Measurements from ENCODE around the gene KPNA2. TPM values are rescaled to one million over a fixed set of nuclear protein-coding genes. Genes with fewer than 3 reads are reported as not detected.

Gene KPNA2
- total and polyA plus RNA-seq, 10 of the 15 experiments (the other 5 are each of a cell fraction or from before 2014, with no cell fraction given), result 202 to 731 (median 283) TPM

GRCh38 chr17:68019675-68020408, 15.7 kb upstream of the KPNA2 start (continued):
- TF ChIP-seq BHLHE40 (IDR thresholded peaks at IDR 0.05; ENCODE audit: borderline replicate concordance in 1 of 2, low read depth in 2 of 2, low read length in 1 of 2), result peak; percentile 81 to 90; a peak in 3 of 4 replicates
- no peak for TF ChIP-seq PAX5 (IDR thresholded peaks at IDR 0.05; ENCODE audit: borderline replicate concordance, low read depth, low read length)
- TF ChIP-seq SRF (IDR thresholded peaks at IDR 0.05; ENCODE audit: low read depth in 2 of 2, low read length in 2 of 2), result no peak
- TF ChIP-seq CTCF (IDR thresholded peaks at IDR 0.05 in 2 of 3, conservative IDR thresholded peaks at IDR 0.05 in 1 of 3; ENCODE audit: control insufficient read depth in 2 of 3, extremely low read depth in 1 of 3, insufficient read depth in 1 of 3, low read depth in 3 of 3, low read length in 3 of 3), result peak; percentile 19 to 53 (median 41); a peak in 5 of 6 replicates
- TF ChIP-seq ZNF24 (IDR thresholded peaks at IDR 0.05), result peak; percentile 100

- POLR2A ChIA-PET, result interaction anchor here (0.6 to 2.5 kb wide), 5 partner anchors 11 to 25 kb away, joined by 3 to 12 read pairs (median 7); partner anchors contain the start of gene KPNA2
- peak; percentile 23; the same call in 1 of the 3 replicates for ATAC-seq
- Histone ChIP-seq H3K9me3 (replicated peaks; ENCODE audit: control insufficient read depth, insufficient read depth, low read length) (no peaks in the 10 kb centered on the region), H3K9ac (ENCODE audit: control insufficient read depth, insufficient read depth, low read length) (peak overlapping the region; percentile 77), H3K27ac (ENCODE audit: control insufficient read depth, insufficient read depth) (peak overlapping the region; percentile 70), H3K36me3 (ENCODE audit: control insufficient read depth in 2 of 2, insufficient read depth in 2 of 2, low read length in 1 of 2) (no peaks in the 10 kb centered on the region), H3K4me3 (peak overlapping the region; percentile 77), H4K20me1 (ENCODE audit: control insufficient read depth, insufficient read depth) (no peaks in the 10 kb centered on the region), H3K4me1 (ENCODE audit: control insufficient read depth, insufficient read depth, low read length) (no peaks in the 10 kb centered on the region), H3K27me3 (replicated peaks in 1 of 2; ENCODE audit: control insufficient read depth in 2 of 2, insufficient read depth in 2 of 2, low read length in 1 of 2) (peaks cover 0 to 2% of the 10 kb centered on the region in 2 experiments; a peak in 1 of 4 replicates), H3K4me2 (ENCODE audit: control insufficient read depth, insufficient read depth) (peak overlapping the region; percentile 84), H3K79me2 (ENCODE audit: control insufficient read depth, insufficient read depth, low read length) (no peaks in the 10 kb centered on the region), H2AFZ (ENCODE audit: control insufficient read depth, low read depth, low read length) (peak overlapping the region; percentile 88)
- RAD21 ChIA-PET (ENCODE audit: unreplicated experiment), result interaction anchor here (1.7 kb wide), 1 partner anchor 16 kb away, joined by 10 read pairs; the partner anchor contains the start of gene KPNA2
- in situ Hi-C loops (cut with MboI), result no loop called here
- CTCF ChIA-PET, result interaction anchor here (0.7 to 2.0 kb wide), 5 partner anchors 10 to 16 kb away, joined by 3 to 13 read pairs (median 5); no protein-coding TSS in a partner anchor
- BruUV-seq (replicated peaks), result TSS peak; percentile 94
- TF ChIP-seq SIN3A (IDR thresholded peaks at IDR 0.05; ENCODE audit: low read depth, low read length) (0 out of 2 replicates have a peak, but pooled peaks have one; percentile 3), FOS (IDR thresholded peaks at IDR 0.05; ENCODE audit: borderline replicate concordance, extremely low read depth, insufficient read length) (no peak), NR2C2 (IDR thresholded peaks at IDR 0.05; ENCODE audit: borderline replicate concordance, control insufficient read depth, insufficient read length, low read depth) (no peak), ZNF592 (IDR thresholded peaks at IDR 0.05) (no peak), TAF1 (IDR thresholded peaks at IDR 0.05; ENCODE audit: borderline replicate concordance, low read depth, low read length) (0 out of 2 replicates have a peak, but pooled peaks have one; percentile 2)
- peak; percentile 13 for FAIRE-seq
- DNase-seq (ENCODE audit: low read depth, low spot score), result no peak
- intact Hi-C loops (cut with micrococcal nuclease; ENCODE audit: unreplicated experiment), result loop anchor here (2.0 kb wide), 1 partner anchor 14 kb away; the partner anchor contains the start of gene KPNA2
- SMC1A ChIA-PET (ENCODE audit: uncharacterized antibody, unreplicated experiment), result interaction anchor here (0.8 to 1.4 kb wide), 5 partner anchors 12 to 302 kb away, joined by 3 to 6 read pairs (median 4); partner anchors contain the start of genes C17orf58 and KPNA2
- WGBS (ENCODE audit: insufficient coverage, insufficient replicate concordance, low lambda C conversion rate, missing lambda C conversion rate), result 3% methylated on average over 12 of the region's 12 CpGs
Measured at GRCh38 chr17:68020409-68020756, 15.2 kb upstream of the KPNA2 start.

All from GM12878 (cell line).